HCT116 (cell line): ENCODE results near the gene MLH1.

Experiments used
- CTCF ChIP-seq, 3 experiments: fragments of 200-600 bp in 1 of 3; sonication (generic) in 1 of 3; IDR thresholded peaks in 2 of 3; conservative IDR thresholded peaks in 1 of 3; 2 replicates each; pipeline ENCODE4 v1.5.1; 2012 to 2017; ENCODE audit warnings: low read depth in 2 of 3, low read length in 2 of 3, antibody characterized with exemption in 1 of 3, borderline replicate concordance in 1 of 3, control low read depth in 1 of 3, mild to moderate bottlenecking in 1 of 3, mixed read lengths in 1 of 3, mixed run types in 1 of 3, moderate library complexity in 1 of 3; ENCODE audit not compliant: insufficient read depth in 1 of 3
- POLR2AphosphoS5 ChIP-seq: IDR thresholded peaks from 2 replicates; pipeline ENCODE4 v1.6.1; 2011; ENCODE audit warnings: mild to moderate bottlenecking, low read depth, low read length, moderate library complexity
- REST ChIP-seq: IDR thresholded peaks from 2 replicates; pipeline ENCODE4 v1.6.1; 2012; ENCODE audit warnings: low read depth
- YY1 ChIP-seq: IDR thresholded peaks from 2 replicates; pipeline ENCODE4 v1.6.1; 2011; ENCODE audit warnings: low read length, low read depth, moderate library complexity, mild to moderate bottlenecking; ENCODE audit not compliant: insufficient replicate concordance; ENCODE audit errors: extremely low read depth

- no peak for TF ChIP-seq POLR2AphosphoS5
- no peak for TF ChIP-seq CTCF (IDR thresholded peaks at IDR 0.05 in 2 of 3, conservative IDR thresholded peaks at IDR 0.05 in 1 of 3; ENCODE audit: borderline replicate concordance in 1 of 3, insufficient read depth in 1 of 3, low read depth in 2 of 3, low read length in 2 of 3)
- TF ChIP-seq REST, result no peak
- no peak for TF ChIP-seq YY1
Observed at GRCh38 chr3:36973139-36973538, 20.2 kb upstream of the MLH1 start.
